ENCODE data around the gene SMU1.

DNA sequence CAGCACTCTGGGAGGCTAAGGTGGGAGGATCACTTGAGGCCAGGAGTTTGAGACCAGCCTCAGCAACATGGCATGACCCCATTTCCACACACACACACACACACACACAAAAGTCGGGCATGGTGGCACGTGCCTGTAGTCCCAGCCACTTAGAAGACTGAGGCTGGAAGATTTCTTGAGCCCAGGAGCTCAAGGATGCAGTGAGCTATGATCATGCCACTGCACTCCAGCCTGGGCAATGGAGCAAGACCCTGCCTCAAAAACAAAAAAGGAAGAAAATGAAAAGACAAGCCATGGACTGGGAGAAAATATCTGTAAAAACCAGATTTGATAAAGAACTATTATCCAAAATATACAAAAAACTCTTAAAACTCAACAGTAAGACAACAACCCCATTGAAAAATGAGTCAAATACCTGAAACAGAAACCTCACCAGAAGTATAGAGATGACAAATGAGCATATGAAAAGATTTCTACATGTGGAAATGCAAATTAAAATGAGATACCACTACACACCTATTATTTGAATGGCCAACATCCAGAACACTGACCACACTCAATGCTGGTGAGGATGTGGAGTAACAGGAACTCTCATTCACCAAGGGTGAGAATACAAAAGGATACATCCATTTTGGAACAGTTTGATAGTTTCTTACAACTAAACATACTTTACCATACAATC is 26.7 kb downstream of the SMU1 start:
- TF ChIP-seq POLR2A (IDR thresholded peaks at IDR 0.05) = no peak
- TF ChIP-seq, protein P1, sequence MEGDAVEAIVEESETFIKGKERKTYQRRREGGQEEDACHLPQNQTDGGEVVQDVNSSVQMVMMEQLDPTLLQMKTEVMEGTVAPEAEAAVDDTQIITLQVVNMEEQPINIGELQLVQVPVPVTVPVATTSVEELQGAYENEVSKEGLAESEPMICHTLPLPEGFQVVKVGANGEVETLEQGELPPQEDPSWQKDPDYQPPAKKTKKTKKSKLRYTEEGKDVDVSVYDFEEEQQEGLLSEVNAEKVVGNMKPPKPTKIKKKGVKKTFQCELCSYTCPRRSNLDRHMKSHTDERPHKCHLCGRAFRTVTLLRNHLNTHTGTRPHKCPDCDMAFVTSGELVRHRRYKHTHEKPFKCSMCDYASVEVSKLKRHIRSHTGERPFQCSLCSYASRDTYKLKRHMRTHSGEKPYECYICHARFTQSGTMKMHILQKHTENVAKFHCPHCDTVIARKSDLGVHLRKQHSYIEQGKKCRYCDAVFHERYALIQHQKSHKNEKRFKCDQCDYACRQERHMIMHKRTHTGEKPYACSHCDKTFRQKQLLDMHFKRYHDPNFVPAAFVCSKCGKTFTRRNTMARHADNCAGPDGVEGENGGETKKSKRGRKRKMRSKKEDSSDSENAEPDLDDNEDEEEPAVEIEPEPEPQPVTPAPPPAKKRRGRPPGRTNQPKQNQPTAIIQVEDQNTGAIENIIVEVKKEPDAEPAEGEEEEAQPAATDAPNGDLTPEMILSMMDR (IDR thresholded peaks at IDR 0.05) = no peak
